HuH-7.5 (cell line): ENCODE results near the gene RAD51B.
"Not testable (repeated sequence)": the region's sequence is repeated elsewhere in the genome, so short reads cannot be mapped to it uniquely, and the experiment has no call there.

Experiments
- DNase-seq: peaks from one replicate; pipeline ENCODE4 v3.0.0; 2011; ENCODE audit warnings: low spot score

Gene RAD51B

GRCh38 chr14:68178282-68178681 lies 358.7 kb downstream of the RAD51B start:
- DNase-seq = no peak

DNA sequence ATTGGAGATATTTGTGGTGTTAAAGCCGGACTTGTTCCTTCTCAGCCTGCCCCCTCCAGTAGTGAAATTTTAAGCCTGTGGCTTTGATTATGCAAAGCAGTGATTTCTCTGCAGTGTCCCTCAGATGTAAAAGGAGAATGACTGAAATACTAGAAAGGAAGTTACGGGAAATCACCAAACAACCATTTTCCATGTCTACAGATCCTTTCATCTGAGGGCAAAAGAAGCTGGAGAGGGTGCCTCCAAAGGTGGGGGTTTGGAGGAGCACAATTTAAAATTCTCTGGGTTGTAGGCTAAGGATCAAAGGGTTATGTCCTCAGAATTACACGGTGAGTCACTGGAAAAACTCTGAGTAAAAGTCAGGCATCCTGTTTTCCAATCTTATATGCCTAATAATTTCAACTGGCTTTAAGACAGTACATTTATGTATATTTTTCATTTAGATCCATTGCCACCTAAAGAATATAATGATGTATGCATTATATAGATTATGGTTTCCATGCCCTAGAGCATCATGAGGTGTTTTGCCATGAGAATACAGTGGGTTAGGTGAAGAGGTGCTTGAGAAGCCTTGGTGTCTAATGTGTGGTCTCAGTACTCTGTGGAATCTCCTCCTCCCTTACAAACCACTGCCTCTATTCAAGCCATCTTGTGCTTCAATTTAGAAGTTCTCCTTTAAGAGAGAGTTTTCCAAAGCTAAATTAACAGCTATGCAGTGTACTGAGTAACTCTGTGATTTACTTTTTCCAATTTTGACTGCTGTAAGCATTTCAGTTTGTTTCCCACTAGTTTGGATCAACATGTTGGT lies 362.1 kb downstream of the RAD51B start:
- DNase-seq = no peak

DNA sequence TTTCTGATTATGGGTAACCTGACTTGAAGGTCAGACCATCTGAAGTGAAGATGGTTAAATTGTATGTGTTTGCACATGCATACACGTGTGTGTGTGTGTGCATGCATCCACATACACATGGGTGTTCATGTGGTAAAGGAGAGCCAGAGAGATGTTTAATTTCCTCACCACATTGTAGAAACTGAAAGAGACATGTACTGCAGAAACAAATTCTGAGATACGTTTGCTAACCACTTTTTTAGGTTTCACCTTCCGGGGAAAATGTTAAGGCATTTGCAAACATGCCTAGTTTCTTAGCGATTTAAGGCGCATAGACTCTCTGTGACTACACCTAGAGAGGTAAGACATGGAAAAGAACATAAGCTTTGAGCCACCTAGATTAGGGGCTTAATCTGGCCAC lies 362.9 kb downstream of the RAD51B start:
- DNase-seq = no peak

GRCh38 chr14:68186500-68187276 lies 367.1 kb downstream of the RAD51B start:
- not testable (repeated sequence) for DNase-seq

- DNase-seq = no peak
Measured at GRCh38 chr14:68188174-68188573, 368.6 kb downstream of the RAD51B start.

DNA sequence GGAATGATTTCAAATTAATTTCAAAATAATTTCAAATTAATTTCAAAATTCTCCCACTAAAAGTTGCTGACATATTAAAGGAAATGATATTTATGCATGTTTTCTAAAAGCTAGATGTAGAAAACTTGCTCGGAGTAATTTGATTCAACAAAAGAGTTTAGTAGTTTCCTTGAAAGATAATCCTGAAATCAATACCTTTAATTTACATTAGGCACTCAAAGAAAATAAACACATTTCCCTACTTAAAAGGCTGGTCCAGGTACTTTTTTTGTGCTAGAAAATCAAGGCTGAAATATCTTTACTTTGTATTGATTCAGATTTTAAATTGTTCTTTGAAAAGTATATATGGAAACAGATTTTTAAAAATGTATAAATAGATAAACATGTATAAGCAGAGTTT lies 370.5 kb downstream of the RAD51B start:
- no peak for DNase-seq

DNA sequence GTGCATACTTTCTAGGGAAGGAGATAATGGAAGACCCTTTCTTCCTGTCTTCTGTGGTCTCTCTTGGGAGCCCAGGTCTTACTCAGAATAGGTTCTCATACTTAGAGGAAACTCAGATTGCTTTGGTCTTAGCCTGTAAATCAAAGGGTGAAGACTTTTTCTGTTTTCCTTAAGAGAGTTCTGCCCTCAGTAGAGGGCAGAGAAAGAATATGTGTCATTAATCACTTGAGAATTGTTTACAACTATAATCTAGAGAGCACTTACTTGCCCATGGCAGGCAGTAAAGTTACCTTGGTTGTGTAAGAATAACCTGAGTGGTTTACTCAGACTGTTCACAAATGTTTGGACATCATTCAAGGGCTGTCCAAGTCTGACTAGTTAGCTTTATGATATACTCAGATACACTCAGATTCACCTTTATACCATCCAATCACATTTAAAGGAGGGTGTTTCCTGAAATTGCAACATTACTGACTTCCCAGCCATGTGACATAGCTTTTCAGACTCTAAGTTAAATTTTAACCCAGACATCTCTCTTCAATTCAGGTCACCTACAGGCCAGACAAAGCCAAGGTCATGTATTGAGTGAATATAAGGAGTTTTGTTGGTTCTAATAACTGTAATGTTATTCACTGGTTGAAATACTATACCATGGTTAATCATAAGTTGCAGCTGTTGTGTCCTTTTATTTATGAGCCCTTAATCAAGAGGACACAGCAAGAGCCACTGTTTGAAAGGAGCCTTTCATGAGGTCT lies 372.2 kb downstream of the RAD51B start:
- DNase-seq = peak; percentile 16

- no peak for DNase-seq
Measured at GRCh38 chr14:68192935-68193334, 373.4 kb downstream of the RAD51B start.

GRCh38 chr14:68193970-68194681 lies 374.5 kb downstream of the RAD51B start:
- DNase-seq = no peak

DNA sequence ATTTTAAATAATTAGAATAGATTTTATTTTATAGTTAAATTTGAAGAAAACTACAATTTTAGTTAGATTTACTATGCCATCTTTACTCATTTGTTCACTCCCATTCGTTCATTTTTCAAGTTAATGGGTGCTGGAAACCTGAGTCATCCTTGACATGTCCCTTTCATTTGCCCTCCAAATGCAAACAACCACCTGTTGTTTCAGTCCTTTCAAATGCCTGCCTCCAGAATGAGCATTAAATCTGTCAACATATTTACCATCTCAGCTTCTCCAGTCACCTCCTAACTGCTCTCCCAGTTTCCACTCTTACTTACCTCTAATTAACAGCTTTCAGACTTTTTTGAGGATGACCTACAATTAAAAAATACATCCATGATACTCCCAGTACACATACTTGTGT lies 375.5 kb downstream of the RAD51B start:
- DNase-seq = no peak

DNA sequence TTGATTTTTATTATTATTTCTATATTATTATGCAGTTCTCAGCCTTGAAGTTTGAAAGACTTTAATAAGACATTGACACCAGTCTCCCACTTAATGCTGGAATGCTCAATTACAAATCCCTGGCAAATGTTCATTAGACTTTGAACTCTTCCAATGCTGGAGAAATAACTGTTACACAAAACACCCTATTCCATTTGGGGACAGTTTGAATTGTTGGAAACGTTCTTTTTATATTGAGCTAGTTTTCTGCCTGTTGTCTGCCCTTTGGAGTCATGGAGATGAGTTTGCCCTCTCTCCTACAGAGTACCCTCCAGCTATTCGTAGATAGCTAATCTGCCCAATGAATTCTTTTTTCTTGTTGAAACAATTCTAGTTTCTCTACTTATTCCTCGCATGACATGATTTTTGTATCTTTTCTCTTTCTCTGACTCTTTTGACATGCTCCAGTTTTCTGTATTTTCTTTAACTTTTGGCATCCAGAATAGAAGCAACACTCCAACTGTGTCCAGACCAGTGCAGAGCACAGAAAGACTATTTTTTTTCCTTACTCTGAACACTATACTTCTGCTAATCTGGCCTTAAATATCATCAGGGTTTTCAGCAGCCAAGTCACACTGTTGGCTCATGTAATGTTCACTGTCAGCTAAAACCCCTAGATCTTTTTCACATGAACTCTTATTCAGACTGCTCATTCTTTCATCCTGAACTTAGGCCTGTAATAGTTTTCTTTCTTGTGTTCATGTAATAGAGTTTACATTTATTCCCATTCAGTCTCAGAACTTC lies 379.3 kb downstream of the RAD51B start:
- no peak for DNase-seq

- DNase-seq = no peak
Measured at GRCh38 chr14:68199554-68200151, 380.1 kb downstream of the RAD51B start.

- DNase-seq = no peak
Measured at GRCh38 chr14:68203871-68204270, 384.3 kb downstream of the RAD51B start.

DNA sequence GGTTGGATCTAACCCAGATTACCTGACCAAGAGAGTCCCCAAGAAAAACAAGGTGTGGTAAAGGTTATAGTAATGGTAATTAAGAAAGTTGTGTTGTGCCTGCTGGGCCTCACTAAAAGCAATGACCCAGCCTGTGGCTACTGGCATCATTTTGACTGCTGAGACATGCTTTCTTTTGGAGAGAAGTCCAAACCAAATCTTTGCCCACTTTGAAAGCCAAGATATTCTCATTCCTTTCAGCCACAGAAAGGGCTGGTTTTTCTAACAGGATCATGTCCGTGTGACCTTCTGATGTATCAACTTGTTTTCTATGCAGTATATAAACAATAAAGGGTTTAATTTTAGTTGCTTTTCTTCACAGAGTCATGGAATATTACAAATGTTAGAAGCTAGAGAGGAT lies 388.6 kb downstream of the RAD51B start:
- no peak for DNase-seq

- DNase-seq = no peak
Measured at GRCh38 chr14:68208626-68209317, 389.2 kb downstream of the RAD51B start.

- no peak for DNase-seq
Measured at GRCh38 chr14:68210729-68211299, 391.2 kb downstream of the RAD51B start.

DNA sequence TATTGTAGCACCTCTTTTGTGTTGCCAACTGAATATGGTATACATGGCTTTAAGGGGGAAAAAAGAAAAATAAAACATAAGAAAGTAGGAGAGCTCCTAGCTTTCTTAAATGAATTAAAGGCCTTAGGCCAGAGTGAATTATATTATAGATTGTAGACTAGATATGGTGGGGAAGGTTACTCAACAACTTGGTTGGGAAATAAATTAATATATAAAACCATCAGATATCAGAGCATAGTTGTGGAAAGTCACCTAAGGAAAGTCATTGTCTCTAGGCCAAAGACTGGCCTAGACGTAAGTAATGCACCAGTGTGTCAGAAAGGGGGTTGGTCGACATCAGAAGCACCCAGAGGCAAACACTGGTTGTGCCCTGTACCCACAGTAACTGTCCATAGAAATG lies 391.8 kb downstream of the RAD51B start:
- no peak for DNase-seq

GRCh38 chr14:68211886-68212285 lies 392.3 kb downstream of the RAD51B start:
- no peak for DNase-seq

DNA sequence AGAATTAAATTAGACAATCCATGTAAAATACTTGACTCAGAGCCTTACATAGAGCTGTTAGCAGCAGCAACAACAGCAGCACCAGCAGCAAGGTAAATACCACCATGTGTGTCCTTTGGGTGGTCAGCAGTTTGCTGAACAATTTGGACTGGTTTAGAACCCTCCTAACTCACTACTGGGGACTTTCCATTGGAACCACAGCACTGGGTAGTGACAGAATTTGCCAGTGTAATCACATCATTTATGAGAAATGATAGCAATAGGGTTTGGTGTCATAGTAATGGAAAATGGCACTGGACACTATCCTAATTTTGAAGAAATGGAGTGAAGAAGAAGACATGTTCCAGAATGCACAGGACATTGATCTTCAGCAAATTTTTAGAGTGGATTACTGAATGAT lies 392.8 kb downstream of the RAD51B start:
- DNase-seq = no peak

DNA sequence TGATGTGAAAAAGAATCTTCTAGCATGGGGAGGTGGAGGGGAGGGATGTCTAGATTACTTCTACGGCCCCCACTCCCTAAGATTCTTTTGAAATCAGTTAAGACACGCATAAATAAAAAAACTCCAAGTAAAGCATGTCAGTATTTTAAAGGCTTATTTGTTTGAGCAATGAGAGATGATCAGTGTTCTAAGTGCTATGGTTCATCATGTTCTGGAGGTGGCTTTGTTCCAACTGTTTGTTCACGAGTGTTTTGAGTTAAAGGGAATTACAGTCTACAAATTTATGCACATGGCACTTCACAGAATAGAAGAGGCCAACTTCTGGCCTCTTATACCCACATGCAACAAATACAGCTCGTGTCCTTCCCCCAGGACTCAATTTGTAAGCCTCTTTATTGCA lies 394.9 kb downstream of the RAD51B start:
- DNase-seq = no peak
